HCT116 (cell line): Measurements from ENCODE around the gene FIBP. TPM values are rescaled to one million over a fixed set of nuclear protein-coding genes. Genes with fewer than 3 reads are reported as not detected.

Source experiments
- ATAC-seq: fragments of 200-7000 bp; cut with Tn5 transposase; 2 replicates; pipeline ENCODE4 v1.9.1; 2020; ENCODE audit warnings: mild to moderate bottlenecking, moderate library complexity
- BruUV-seq: library from RNA; stranded (reverse); fragments of 400-500 nt; replicated peaks from 2 replicates; lab custom pipeline; 2021; lab: Mats Ljungman, UMichigan
- CTCF ChIA-PET: fragments of 300-600 bp; sonication (Branson Sonifier 250); formaldehyde crosslinking; loops from one replicate; lab custom pipeline; 2021; ENCODE audit warnings: antibody characterized with exemption; lab: Charles Lee
- POLR2A ChIA-PET: fragments of 300-600, 350-600 bp; sonication (Branson Sonifier 250); formaldehyde crosslinking; loops from one replicate; lab custom pipeline; 2021; ENCODE audit warnings: antibody characterized with exemption; lab: Charles Lee
- RAD21 ChIA-PET, 2 experiments: fragments of 300-600 bp; sonication (Branson Sonifier 250); formaldehyde crosslinking; loops; one replicate each; lab custom pipeline; 2023; ENCODE audit warnings: low total read pairs in 2 of 2; ENCODE audit not compliant: uncharacterized antibody in 2 of 2, unreplicated experiment in 2 of 2, low non-redundant PET in 1 of 2; lab: Charles Lee
- DNase-seq: peaks from one replicate; pipeline ENCODE4 v3.0.0-alpha.2; 2010; ENCODE audit warnings: low read depth, low spot score
- H2AFZ ChIP-seq: fragments of 200-600 bp; shearing (Covaris generic), sonication (generic); 2 replicates; pipeline ENCODE4 v1.6.1; 2017; ENCODE audit warnings: low read depth, mixed run types, mixed read lengths, antibody characterized with exemption, low read length; ENCODE audit not compliant: poor library complexity, severe bottlenecking
- H3K27ac ChIP-seq: 2 replicates; pipeline ENCODE4 v1.5.1; 2012; ENCODE audit warnings: low read depth, low read length
- H3K27me3 ChIP-seq: fragments of 200-600 bp; sonication (generic); 2 replicates; pipeline ENCODE4 v1.6.1; 2016; ENCODE audit warnings: mixed run types, low read length, mixed read lengths; ENCODE audit not compliant: insufficient read depth
- H3K36me3 ChIP-seq, 2 experiments: fragments of 200-500 bp in 1 of 2; fragments of 200-600 bp in 1 of 2; sonication (Bioruptor generic) in 1 of 2; sonication (generic) in 1 of 2; 2 replicates each; pipeline versions ENCODE4 v1.5.1 to v1.6.1; 2014 to 2016; ENCODE audit warnings: low read length in 2 of 2, inconsistent platforms in 1 of 2, mixed read lengths in 1 of 2, mixed run types in 1 of 2; ENCODE audit not compliant: insufficient read depth in 2 of 2, control insufficient read depth in 1 of 2
- H3K4me1 ChIP-seq, 2 experiments: fragments of 200-600 bp in 1 of 2; sonication (generic) in 1 of 2; 2 replicates each; pipeline versions ENCODE4 v1.5.1 to v1.6.1; 2012 to 2017; ENCODE audit warnings: low read length in 2 of 2, inconsistent platforms in 1 of 2, mild to moderate bottlenecking in 1 of 2, mixed read lengths in 1 of 2, mixed run types in 1 of 2, moderate library complexity in 1 of 2; ENCODE audit not compliant: insufficient read depth in 2 of 2, control insufficient read depth in 1 of 2
- H3K4me2 ChIP-seq: fragments of 200-600 bp; sonication (generic); 2 replicates; pipeline ENCODE4 v1.6.1; 2017; ENCODE audit warnings: mixed run types, low read length, mixed read lengths
- H3K4me3 ChIP-seq, 2 experiments: fragments of 200-600 bp in 1 of 2; sonication (generic) in 1 of 2; replicated peaks in 1 of 2; 2 replicates each; pipeline ENCODE4 v1.5.1; 2011 to 2016; ENCODE audit warnings: low read length in 2 of 2, control low read depth in 1 of 2, low read depth in 1 of 2, mild to moderate bottlenecking in 1 of 2, mixed read lengths in 1 of 2, mixed run types in 1 of 2
- H3K79me2 ChIP-seq: fragments of 200-600 bp; sonication (generic); 2 replicates; pipeline ENCODE4 v1.6.1; 2017; ENCODE audit warnings: mild to moderate bottlenecking, mixed run types, low read length, moderate library complexity, mixed read lengths; ENCODE audit not compliant: insufficient read depth
- H3K9ac ChIP-seq: fragments of 200-600 bp; sonication (generic); 2 replicates; pipeline ENCODE4 v1.6.1; 2016; ENCODE audit warnings: low read length, mixed read lengths
- H3K9me2 ChIP-seq: fragments of 200-600 bp; sonication (generic), shearing (Covaris generic); 2 replicates; pipeline ENCODE4 v1.6.1; 2017; ENCODE audit warnings: mixed run types, mild to moderate bottlenecking, moderate library complexity; ENCODE audit not compliant: insufficient read depth
- H3K9me3 ChIP-seq, 2 experiments: fragments of 200-500 bp in 1 of 2; fragments of 200-600 bp in 1 of 2; sonication (Bioruptor generic) in 1 of 2; sonication (generic) in 1 of 2; 2 replicates each; pipeline ENCODE4 v1.6.1; 2014 to 2017; ENCODE audit warnings: low read length in 2 of 2, mixed read lengths in 2 of 2, inconsistent platforms in 1 of 2, low read depth in 1 of 2, mild to moderate bottlenecking in 1 of 2, mixed run types in 1 of 2, moderate library complexity in 1 of 2; ENCODE audit not compliant: control insufficient read depth in 1 of 2, insufficient read depth in 1 of 2
- H4K20me1 ChIP-seq: fragments of 200-600 bp; sonication (generic), shearing (Covaris generic); 2 replicates; pipeline ENCODE4 v1.6.1; 2017; ENCODE audit warnings: mixed run types, mild to moderate bottlenecking, moderate library complexity; ENCODE audit not compliant: insufficient read depth
- ELF1 ChIP-seq: IDR thresholded peaks from 2 replicates; pipeline ENCODE4 v1.6.1; 2012; ENCODE audit warnings: low read depth, borderline replicate concordance
- EZH2phosphoT487 ChIP-seq: fragments of 200-600 bp; IDR thresholded peaks from 2 replicates; pipeline ENCODE4 v1.6.1; 2018; ENCODE audit warnings: antibody characterized with exemption, borderline replicate concordance
- POLR2A ChIP-seq: IDR thresholded peaks from 2 replicates; pipeline ENCODE4 v1.7.0; 2011; ENCODE audit warnings: borderline replicate concordance; ENCODE audit not compliant: insufficient read depth, insufficient read length; ENCODE audit errors: extremely low read depth
- RAD21 ChIP-seq: IDR thresholded peaks from 2 replicates; pipeline ENCODE4 v1.6.1; 2012; ENCODE audit warnings: low read depth, mild to moderate bottlenecking
- ZFX ChIP-seq: fragments of 450-650 bp; IDR thresholded peaks from 2 replicates; pipeline ENCODE4 v1.6.1; 2017
- intact Hi-C: fragments of 100-400 bp; cut with micrococcal nuclease; formaldehyde crosslinking; loops from 2 replicates; pipeline ENCODE4 v1.10.0; 2022
- total RNA-seq: library from RNA; stranded (reverse); gene quantifications from one replicate; pipeline ENCODE4 v1.2.1, GENCODE V29; 2021; ENCODE audit not compliant: unreplicated experiment
- TF ChIP-seq, protein P1 (sequence below): IDR thresholded peaks from 2 replicates; pipeline ENCODE4 v1.6.1; 2012; ENCODE audit warnings: low read depth
- TF ChIP-seq, protein P2 (sequence below): IDR thresholded peaks from 2 replicates; pipeline ENCODE4 v1.6.1; 2012

The FIBP gene
- total RNA-seq, 1 experiment from 2014 or later: 96.0 TPM

DNA sequence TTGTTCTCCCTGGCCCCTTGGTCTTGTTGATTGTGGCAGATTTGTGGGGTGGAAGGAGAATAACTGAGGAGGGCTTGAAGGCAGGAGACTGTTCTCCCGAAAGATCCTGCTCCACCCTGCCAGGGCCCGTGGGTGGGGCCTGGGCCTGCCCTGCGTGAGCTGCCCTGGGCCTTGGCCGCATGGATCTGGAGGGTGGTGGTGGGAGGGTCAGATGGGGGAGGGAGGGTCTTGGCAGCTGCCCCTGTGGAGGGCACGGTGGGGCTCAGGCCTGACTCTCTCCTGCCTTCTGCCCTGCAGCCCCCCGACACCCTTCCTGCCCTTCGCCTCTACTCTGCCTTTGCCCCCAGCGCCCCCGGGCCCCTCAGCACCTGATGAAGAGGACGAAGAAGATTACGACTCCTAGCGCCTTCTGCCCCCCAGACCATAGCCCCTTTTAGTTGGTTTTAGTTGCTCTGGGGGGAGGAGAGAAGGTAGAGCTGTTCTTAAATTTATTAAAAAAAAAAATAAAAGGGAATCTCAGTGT is 32.8 kb upstream of the FIBP start:
- H3K79me2 ChIP-seq: peaks cover 44% of the 10 kb centered on the region

DNA sequence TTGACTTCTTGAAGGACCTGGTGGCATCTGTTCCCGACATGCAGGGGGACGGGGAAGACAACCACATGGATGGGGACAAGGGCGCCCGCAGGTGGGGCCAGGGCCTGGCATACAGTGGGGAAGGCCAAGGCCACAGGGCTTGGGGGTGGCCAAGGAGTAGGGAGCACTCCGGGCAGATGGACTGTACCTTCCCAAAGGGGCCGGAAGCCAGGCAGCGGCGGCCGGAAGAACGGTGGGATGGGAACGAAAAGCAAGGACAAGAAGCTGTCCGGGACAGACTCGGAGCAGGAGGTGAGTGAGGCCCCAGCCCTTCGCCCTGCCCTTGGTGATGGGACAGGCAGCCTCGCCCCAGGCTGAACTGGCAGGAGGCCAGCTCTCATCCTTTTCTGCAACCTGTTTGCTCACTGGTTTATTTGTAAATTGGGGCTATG is 32.1 kb upstream of the FIBP start:
- no peaks in the 10 kb centered on the region for H4K20me1 ChIP-seq
- no peak for ATAC-seq
- no peak for DNase-seq
- intact Hi-C loops: no loop called here
- no peak overlapping the region for H2AFZ ChIP-seq
- POLR2A ChIA-PET: no interaction called here
- peaks cover 29 to 41% of the 10 kb centered on the region in 2 experiments for H3K4me1 ChIP-seq
- TF ChIP-seq, protein P1, sequence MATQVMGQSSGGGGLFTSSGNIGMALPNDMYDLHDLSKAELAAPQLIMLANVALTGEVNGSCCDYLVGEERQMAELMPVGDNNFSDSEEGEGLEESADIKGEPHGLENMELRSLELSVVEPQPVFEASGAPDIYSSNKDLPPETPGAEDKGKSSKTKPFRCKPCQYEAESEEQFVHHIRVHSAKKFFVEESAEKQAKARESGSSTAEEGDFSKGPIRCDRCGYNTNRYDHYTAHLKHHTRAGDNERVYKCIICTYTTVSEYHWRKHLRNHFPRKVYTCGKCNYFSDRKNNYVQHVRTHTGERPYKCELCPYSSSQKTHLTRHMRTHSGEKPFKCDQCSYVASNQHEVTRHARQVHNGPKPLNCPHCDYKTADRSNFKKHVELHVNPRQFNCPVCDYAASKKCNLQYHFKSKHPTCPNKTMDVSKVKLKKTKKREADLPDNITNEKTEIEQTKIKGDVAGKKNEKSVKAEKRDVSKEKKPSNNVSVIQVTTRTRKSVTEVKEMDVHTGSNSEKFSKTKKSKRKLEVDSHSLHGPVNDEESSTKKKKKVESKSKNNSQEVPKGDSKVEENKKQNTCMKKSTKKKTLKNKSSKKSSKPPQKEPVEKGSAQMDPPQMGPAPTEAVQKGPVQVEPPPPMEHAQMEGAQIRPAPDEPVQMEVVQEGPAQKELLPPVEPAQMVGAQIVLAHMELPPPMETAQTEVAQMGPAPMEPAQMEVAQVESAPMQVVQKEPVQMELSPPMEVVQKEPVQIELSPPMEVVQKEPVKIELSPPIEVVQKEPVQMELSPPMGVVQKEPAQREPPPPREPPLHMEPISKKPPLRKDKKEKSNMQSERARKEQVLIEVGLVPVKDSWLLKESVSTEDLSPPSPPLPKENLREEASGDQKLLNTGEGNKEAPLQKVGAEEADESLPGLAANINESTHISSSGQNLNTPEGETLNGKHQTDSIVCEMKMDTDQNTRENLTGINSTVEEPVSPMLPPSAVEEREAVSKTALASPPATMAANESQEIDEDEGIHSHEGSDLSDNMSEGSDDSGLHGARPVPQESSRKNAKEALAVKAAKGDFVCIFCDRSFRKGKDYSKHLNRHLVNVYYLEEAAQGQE: no peak
- TF ChIP-seq POLR2A: no peak
- TF ChIP-seq ZFX: no peak
- H3K9me3 ChIP-seq: no peaks in the 10 kb centered on the region
- no TSS peak for BruUV-seq
- H3K4me3 ChIP-seq: peak overlapping the region; percentile 74 to 94
- H3K9me2 ChIP-seq: no peaks in the 10 kb centered on the region
- H3K9ac ChIP-seq: peak overlapping the region; percentile 80
- no peaks in the 10 kb centered on the region for H3K27me3 ChIP-seq
- H3K4me2 ChIP-seq: peak overlapping the region; percentile 96
- peaks cover 44% of the 10 kb centered on the region for H3K79me2 ChIP-seq
- RAD21 ChIA-PET: no interaction called here
- peaks cover 5 to 27% of the 10 kb centered on the region in 2 experiments; a peak in 3 of 4 replicates for H3K36me3 ChIP-seq
- CTCF ChIA-PET: interaction anchor here (1.2 kb wide), 1 partner anchor 32 kb away, joined by 4 read pairs; the partner anchor contains the start of gene FIBP
- peak overlapping the region; percentile 71 for H3K27ac ChIP-seq

More for the DNA sequence above, 32.8 kb upstream of the FIBP start:
- intact Hi-C loops: no loop called here
- Histone ChIP-seq H3K9me3 (no peaks in the 10 kb centered on the region), H3K36me3 (peaks cover 5 to 27% of the 10 kb centered on the region in 2 experiments; a peak in 3 of 4 replicates), H3K9me2 (no peaks in the 10 kb centered on the region), H3K27me3 (no peaks in the 10 kb centered on the region), H3K4me1 (peaks cover 24 to 34% of the 10 kb centered on the region in 2 experiments), H3K4me3 (peak overlapping the region in 1 of 2 experiments; percentile 94; a peak in 1 of 4 replicates), H3K27ac (no peak overlapping the region; the same call in 1 of the 2 replicates)
- ChIA-PET RAD21 (no interaction called here), CTCF (interaction anchor here (1.2 kb wide), 1 partner anchor 32 kb away, joined by 4 read pairs; the partner anchor contains the start of gene FIBP)
- no TSS peak for BruUV-seq
- no peak for ATAC-seq
- DNase-seq: no peak
- TF ChIP-seq RAD21: no peak
- no peak for TF ChIP-seq EZH2phosphoT487
- TF ChIP-seq, protein P2, sequence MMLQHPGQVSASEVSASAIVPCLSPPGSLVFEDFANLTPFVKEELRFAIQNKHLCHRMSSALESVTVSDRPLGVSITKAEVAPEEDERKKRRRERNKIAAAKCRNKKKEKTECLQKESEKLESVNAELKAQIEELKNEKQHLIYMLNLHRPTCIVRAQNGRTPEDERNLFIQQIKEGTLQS: no peak
- TF ChIP-seq ELF1: no peak
- TF ChIP-seq, all 23 proteins: peak for 0
- POLR2A ChIA-PET: no interaction called here
- Histone ChIP-seq H3K4me2 (peak overlapping the region; percentile 96), H2AFZ (no peak overlapping the region), H4K20me1 (no peaks in the 10 kb centered on the region), H3K9ac (peak overlapping the region; percentile 80)
